ENCODE data around the gene SERPINH1. TPM values are rescaled to one million over a fixed set of nuclear protein-coding genes. Genes with fewer than 3 reads are reported as not detected.

SERPINH1 gene
- total and polyA plus RNA-seq, 2 of the 13 experiments (the other 11 are each of a cell fraction or from before 2014, with no cell fraction given): 83.6 to 83.8 TPM

DNA sequence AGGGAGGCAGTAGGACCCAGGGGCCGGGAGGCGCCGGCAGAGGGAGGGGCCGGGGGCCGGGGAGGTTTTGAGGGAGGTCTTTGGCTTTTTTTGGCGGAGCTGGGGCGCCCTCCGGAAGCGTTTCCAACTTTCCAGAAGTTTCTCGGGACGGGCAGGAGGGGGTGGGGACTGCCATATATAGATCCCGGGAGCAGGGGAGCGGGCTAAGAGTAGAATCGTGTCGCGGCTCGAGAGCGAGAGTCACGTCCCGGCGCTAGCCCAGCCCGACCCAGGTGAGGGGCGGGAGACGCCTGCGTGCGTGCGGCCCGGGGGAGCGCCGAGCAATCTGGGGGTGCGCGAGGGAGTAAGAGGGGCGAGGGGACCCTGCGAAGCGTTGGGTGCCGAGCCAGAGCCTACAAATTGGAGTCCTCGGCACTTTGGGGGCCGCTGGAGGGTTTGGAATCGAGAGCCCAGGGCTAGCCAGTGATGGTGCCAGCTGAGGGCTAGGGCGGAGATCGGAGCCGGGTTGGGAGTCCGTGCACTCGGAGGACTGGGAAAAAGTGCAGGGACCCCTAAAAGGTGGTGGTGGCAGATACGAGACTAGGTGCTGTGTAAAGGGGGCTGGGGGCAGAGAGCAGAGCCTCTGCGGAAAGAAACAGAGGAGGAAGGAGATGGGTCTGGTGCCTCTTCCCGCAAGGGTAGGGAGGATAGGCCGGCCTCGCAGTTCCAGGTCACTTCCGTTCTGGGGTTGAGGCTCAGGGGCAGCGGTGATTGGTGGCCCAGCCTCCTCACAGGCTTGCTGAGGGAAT is at the start of gene SERPINH1 (continued):
- TF ChIP-seq TMF1 (CRISPR knock-in tag; IDR thresholded peaks at IDR 0.05; ENCODE audit: low read depth): peak; percentile 29; the same call in 1 of the 2 replicates
- no peak for TF ChIP-seq ZNF337 (CRISPR knock-in tag; IDR thresholded peaks at IDR 0.05; ENCODE audit: borderline replicate concordance, low read depth)
- TF ChIP-seq ZNF552 (CRISPR knock-in tag; IDR thresholded peaks at IDR 0.05; ENCODE audit: borderline replicate concordance): 0 out of 2 replicates have a peak, but pooled peaks have one; percentile 9
- no peak for TF ChIP-seq SRSF1 (optimal IDR thresholded peaks at IDR 0.05; ENCODE audit: low read depth, low read length)
- TF ChIP-seq EED (CRISPR knock-in tag; IDR thresholded peaks at IDR 0.05): no peak
- TF ChIP-seq, protein P1, sequence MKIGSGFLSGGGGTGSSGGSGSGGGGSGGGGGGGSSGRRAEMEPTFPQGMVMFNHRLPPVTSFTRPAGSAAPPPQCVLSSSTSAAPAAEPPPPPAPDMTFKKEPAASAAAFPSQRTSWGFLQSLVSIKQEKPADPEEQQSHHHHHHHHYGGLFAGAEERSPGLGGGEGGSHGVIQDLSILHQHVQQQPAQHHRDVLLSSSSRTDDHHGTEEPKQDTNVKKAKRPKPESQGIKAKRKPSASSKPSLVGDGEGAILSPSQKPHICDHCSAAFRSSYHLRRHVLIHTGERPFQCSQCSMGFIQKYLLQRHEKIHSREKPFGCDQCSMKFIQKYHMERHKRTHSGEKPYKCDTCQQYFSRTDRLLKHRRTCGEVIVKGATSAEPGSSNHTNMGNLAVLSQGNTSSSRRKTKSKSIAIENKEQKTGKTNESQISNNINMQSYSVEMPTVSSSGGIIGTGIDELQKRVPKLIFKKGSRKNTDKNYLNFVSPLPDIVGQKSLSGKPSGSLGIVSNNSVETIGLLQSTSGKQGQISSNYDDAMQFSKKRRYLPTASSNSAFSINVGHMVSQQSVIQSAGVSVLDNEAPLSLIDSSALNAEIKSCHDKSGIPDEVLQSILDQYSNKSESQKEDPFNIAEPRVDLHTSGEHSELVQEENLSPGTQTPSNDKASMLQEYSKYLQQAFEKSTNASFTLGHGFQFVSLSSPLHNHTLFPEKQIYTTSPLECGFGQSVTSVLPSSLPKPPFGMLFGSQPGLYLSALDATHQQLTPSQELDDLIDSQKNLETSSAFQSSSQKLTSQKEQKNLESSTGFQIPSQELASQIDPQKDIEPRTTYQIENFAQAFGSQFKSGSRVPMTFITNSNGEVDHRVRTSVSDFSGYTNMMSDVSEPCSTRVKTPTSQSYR (CRISPR knock-in tag; IDR thresholded peaks at IDR 0.05; ENCODE audit: borderline replicate concordance): no peak
- TF ChIP-seq, protein P2, sequence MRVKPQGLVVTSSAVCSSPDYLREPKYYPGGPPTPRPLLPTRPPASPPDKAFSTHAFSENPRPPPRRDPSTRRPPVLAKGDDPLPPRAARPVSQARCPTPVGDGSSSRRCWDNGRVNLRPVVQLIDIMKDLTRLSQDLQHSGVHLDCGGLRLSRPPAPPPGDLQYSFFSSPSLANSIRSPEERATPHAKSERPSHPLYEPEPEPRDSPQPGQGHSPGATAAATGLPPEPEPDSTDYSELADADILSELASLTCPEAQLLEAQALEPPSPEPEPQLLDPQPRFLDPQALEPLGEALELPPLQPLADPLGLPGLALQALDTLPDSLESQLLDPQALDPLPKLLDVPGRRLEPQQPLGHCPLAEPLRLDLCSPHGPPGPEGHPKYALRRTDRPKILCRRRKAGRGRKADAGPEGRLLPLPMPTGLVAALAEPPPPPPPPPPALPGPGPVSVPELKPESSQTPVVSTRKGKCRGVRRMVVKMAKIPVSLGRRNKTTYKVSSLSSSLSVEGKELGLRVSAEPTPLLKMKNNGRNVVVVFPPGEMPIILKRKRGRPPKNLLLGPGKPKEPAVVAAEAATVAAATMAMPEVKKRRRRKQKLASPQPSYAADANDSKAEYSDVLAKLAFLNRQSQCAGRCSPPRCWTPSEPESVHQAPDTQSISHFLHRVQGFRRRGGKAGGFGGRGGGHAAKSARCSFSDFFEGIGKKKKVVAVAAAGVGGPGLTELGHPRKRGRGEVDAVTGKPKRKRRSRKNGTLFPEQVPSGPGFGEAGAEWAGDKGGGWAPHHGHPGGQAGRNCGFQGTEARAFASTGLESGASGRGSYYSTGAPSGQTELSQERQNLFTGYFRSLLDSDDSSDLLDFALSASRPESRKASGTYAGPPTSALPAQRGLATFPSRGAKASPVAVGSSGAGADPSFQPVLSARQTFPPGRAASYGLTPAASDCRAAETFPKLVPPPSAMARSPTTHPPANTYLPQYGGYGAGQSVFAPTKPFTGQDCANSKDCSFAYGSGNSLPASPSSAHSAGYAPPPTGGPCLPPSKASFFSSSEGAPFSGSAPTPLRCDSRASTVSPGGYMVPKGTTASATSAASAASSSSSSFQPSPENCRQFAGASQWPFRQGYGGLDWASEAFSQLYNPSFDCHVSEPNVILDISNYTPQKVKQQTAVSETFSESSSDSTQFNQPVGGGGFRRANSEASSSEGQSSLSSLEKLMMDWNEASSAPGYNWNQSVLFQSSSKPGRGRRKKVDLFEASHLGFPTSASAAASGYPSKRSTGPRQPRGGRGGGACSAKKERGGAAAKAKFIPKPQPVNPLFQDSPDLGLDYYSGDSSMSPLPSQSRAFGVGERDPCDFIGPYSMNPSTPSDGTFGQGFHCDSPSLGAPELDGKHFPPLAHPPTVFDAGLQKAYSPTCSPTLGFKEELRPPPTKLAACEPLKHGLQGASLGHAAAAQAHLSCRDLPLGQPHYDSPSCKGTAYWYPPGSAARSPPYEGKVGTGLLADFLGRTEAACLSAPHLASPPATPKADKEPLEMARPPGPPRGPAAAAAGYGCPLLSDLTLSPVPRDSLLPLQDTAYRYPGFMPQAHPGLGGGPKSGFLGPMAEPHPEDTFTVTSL (CRISPR knock-in tag; IDR thresholded peaks at IDR 0.05; ENCODE audit: borderline replicate concordance): peak; percentile 57; the same call in 1 of the 2 replicates
- TF ChIP-seq ZNF343 (CRISPR knock-in tag; IDR thresholded peaks at IDR 0.05): 0 out of 2 replicates have a peak, but pooled peaks have one; percentile 69
- no peak for TF ChIP-seq NCOA5 (CRISPR knock-in tag; IDR thresholded peaks at IDR 0.05)
- TF ChIP-seq ZNF468 (CRISPR knock-in tag; IDR thresholded peaks at IDR 0.05): no peak
- no peak for TF ChIP-seq SRSF4 (IDR thresholded peaks at IDR 0.05; ENCODE audit: low read depth, low read length, poor library complexity, severe bottlenecking)
- TF ChIP-seq, protein P3, sequence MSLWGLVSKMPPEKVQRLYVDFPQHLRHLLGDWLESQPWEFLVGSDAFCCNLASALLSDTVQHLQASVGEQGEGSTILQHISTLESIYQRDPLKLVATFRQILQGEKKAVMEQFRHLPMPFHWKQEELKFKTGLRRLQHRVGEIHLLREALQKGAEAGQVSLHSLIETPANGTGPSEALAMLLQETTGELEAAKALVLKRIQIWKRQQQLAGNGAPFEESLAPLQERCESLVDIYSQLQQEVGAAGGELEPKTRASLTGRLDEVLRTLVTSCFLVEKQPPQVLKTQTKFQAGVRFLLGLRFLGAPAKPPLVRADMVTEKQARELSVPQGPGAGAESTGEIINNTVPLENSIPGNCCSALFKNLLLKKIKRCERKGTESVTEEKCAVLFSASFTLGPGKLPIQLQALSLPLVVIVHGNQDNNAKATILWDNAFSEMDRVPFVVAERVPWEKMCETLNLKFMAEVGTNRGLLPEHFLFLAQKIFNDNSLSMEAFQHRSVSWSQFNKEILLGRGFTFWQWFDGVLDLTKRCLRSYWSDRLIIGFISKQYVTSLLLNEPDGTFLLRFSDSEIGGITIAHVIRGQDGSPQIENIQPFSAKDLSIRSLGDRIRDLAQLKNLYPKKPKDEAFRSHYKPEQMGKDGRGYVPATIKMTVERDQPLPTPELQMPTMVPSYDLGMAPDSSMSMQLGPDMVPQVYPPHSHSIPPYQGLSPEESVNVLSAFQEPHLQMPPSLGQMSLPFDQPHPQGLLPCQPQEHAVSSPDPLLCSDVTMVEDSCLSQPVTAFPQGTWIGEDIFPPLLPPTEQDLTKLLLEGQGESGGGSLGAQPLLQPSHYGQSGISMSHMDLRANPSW (CRISPR knock-in tag; IDR thresholded peaks at IDR 0.05; ENCODE audit: borderline replicate concordance): no peak
- TF ChIP-seq ZNF282 (IDR thresholded peaks at IDR 0.05; ENCODE audit: partially characterized antibody): no peak
- TF ChIP-seq KAT7 (CRISPR knock-in tag; IDR thresholded peaks at IDR 0.05; ENCODE audit: borderline replicate concordance): peak; percentile 40; the same call in 1 of the 2 replicates
- TF ChIP-seq KLF13 (CRISPR knock-in tag; IDR thresholded peaks at IDR 0.05): peak; percentile 66; the same call in 1 of the 2 replicates
- TF ChIP-seq ZFAT (CRISPR knock-in tag; conservative IDR thresholded peaks at IDR 0.05): no peak

All from HepG2 (cell line).